ENCODE data around the gene SNRPA1. TPM values are rescaled to one million over a fixed set of nuclear protein-coding genes. Genes with fewer than 3 reads are reported as not detected.

Gene SNRPA1
- total and polyA plus RNA-seq, 2 of the 13 experiments (the other 11 are each of a cell fraction or from before 2014, with no cell fraction given), result 41.2 to 108 TPM

- TF ChIP-seq MEIS1 (CRISPR knock-in tag; IDR thresholded peaks at IDR 0.05; ENCODE audit: borderline replicate concordance), result peak; percentile 98
- peak; percentile 47; the same call in 1 of the 2 replicates for TF ChIP-seq FOXO4 (CRISPR knock-in tag; conservative IDR thresholded peaks at IDR 0.05)
- TF ChIP-seq SYNCRIP (IDR thresholded peaks at IDR 0.05; ENCODE audit: insufficient read depth, low read depth, low read length), result no peak
- no peak; the same call in 1 of the 2 replicates for TF ChIP-seq ZNF503 (CRISPR knock-in tag; IDR thresholded peaks at IDR 0.05)
- peak; percentile 13; the same call in 1 of the 2 replicates for TF ChIP-seq TERF1 (CRISPR knock-in tag; IDR thresholded peaks at IDR 0.05)
- TF ChIP-seq GABPA (IDR thresholded peaks at IDR 0.05; ENCODE audit: low read depth, low read length), result peak; percentile 78
- TF ChIP-seq GABPA (CRISPR knock-in tag; IDR thresholded peaks at IDR 0.05; ENCODE audit: low read depth), result peak; percentile 89
- TF ChIP-seq SRSF4 (IDR thresholded peaks at IDR 0.05; ENCODE audit: low read depth, low read length, poor library complexity, severe bottlenecking), result no peak
- peak; percentile 87 for TF ChIP-seq MXD1 (CRISPR knock-in tag; IDR thresholded peaks at IDR 0.05)
- TF ChIP-seq KLF12 (CRISPR knock-in tag; IDR thresholded peaks at IDR 0.05; ENCODE audit: borderline replicate concordance), result peak; percentile 82
- peak; percentile 81; the same call in 1 of the 2 replicates for TF ChIP-seq HIVEP1 (CRISPR knock-in tag; IDR thresholded peaks at IDR 0.05)
- TF ChIP-seq NFYB (CRISPR knock-in tag; IDR thresholded peaks at IDR 0.05), result peak; percentile 52
- no peak; the same call in 1 of the 2 replicates for TF ChIP-seq ZNF530 (CRISPR knock-in tag; IDR thresholded peaks at IDR 0.05; ENCODE audit: low read depth)
- peak; percentile 74 for TF ChIP-seq ZBTB39 (CRISPR knock-in tag; IDR thresholded peaks at IDR 0.05)
- TF ChIP-seq ZMYM2 (CRISPR knock-in tag; IDR thresholded peaks at IDR 0.05), result no peak
- TF ChIP-seq CHCHD3 (CRISPR knock-in tag; IDR thresholded peaks at IDR 0.05), result no peak
- TF ChIP-seq NFRKB (IDR thresholded peaks at IDR 0.05), result no peak
- peak; percentile 97 for TF ChIP-seq POGK (CRISPR knock-in tag; conservative IDR thresholded peaks at IDR 0.05)
- TF ChIP-seq NFIB (CRISPR knock-in tag; IDR thresholded peaks at IDR 0.05; ENCODE audit: borderline replicate concordance), result no peak
- peak; percentile 79; the same call in 1 of the 2 replicates for TF ChIP-seq HOXD1 (CRISPR knock-in tag; IDR thresholded peaks at IDR 0.05)
Measured at GRCh38 chr15:101294731-101295606, at the start of gene SNRPA1 (continued).

Data from HepG2 (cell line).